Keratinocyte (primary cell): Measurements from ENCODE around the gene FUCA2. TPM values are rescaled to one million over a fixed set of nuclear protein-coding genes. Genes with fewer than 3 reads are reported as not detected.

Experiments
- DNase-seq: peaks from one replicate; pipeline ENCODE4 v3.0.0-alpha.2; 2011; ENCODE audit warnings: low read depth, missing footprints, low spot score
- FAIRE-seq: peaks from 2 replicates; lab custom pipeline; 2011; peaks lifted over from hg19 to GRCh38; lab: Jason Lieb, UNC
- H2AFZ ChIP-seq: 2 replicates; pipeline ENCODE4 v1.6.0; 2012; ENCODE audit warnings: low read length, control low read depth, inconsistent platforms; ENCODE audit not compliant: control insufficient read depth
- H3K27ac ChIP-seq: 2 replicates; pipeline ENCODE4 v1.5.1; 2011; ENCODE audit warnings: low read length; ENCODE audit not compliant: control insufficient read depth, insufficient read depth
- H3K27me3 ChIP-seq: 3 replicates; pipeline ENCODE4 v1.6.0; 2011; ENCODE audit warnings: low read length; ENCODE audit not compliant: control insufficient read depth, insufficient read depth; ENCODE audit errors: extremely low read depth
- H3K36me3 ChIP-seq, 2 experiments: 2 replicates in 1 of 2; 3 replicates in 1 of 2; pipeline ENCODE4 v1.5.1; 2011; ENCODE audit warnings: low read length in 2 of 2, mild to moderate bottlenecking in 1 of 2; ENCODE audit not compliant: control insufficient read depth in 2 of 2, insufficient read depth in 2 of 2; ENCODE audit errors: extremely low read depth in 1 of 2
- H3K4me1 ChIP-seq: 3 replicates; pipeline ENCODE4 v1.5.1; 2011; ENCODE audit warnings: low read length; ENCODE audit not compliant: control insufficient read depth, insufficient read depth; ENCODE audit errors: extremely low read depth
- H3K4me2 ChIP-seq: 3 replicates; pipeline ENCODE4 v1.6.0; 2011; ENCODE audit warnings: low read depth, low read length; ENCODE audit not compliant: control insufficient read depth, insufficient read depth; ENCODE audit errors: extremely low read depth
- H3K4me3 ChIP-seq, 3 experiments: fragments of 200-600 bp in 1 of 3; sonication (generic) in 1 of 3; 2 replicates in 2 of 3; 3 replicates in 1 of 3; pipeline ENCODE4 v1.5.1; 2011 to 2016; ENCODE audit warnings: low read length in 3 of 3, mild to moderate bottlenecking in 3 of 3, control low read depth in 2 of 3, inconsistent platforms in 1 of 3, low read depth in 1 of 3, mixed read lengths in 1 of 3, mixed run types in 1 of 3, moderate library complexity in 1 of 3; ENCODE audit not compliant: control insufficient read depth in 2 of 3, insufficient read depth in 2 of 3; ENCODE audit errors: extremely low read depth in 1 of 3
- H3K79me2 ChIP-seq: 2 replicates; pipeline ENCODE4 v1.6.0; 2012; ENCODE audit warnings: low read length; ENCODE audit not compliant: control insufficient read depth, insufficient read depth
- H3K9ac ChIP-seq: 3 replicates; pipeline ENCODE4 v1.6.0; 2011; ENCODE audit warnings: low read length; ENCODE audit not compliant: control insufficient read depth, insufficient read depth; ENCODE audit errors: extremely low read depth
- H3K9me1 ChIP-seq: 3 replicates; pipeline ENCODE4 v1.6.0; 2011; ENCODE audit warnings: low read length; ENCODE audit not compliant: control insufficient read depth, insufficient read depth; ENCODE audit errors: extremely low read depth
- H3K9me3 ChIP-seq: 2 replicates; pipeline ENCODE4 v1.5.1; 2012; ENCODE audit warnings: low read depth, low read length; ENCODE audit not compliant: control insufficient read depth
- H4K20me1 ChIP-seq: 3 replicates; pipeline ENCODE4 v1.6.0; 2011; ENCODE audit warnings: low read length; ENCODE audit not compliant: control insufficient read depth, insufficient read depth; ENCODE audit errors: extremely low read depth
- EZH2 ChIP-seq: IDR thresholded peaks from one replicate; pipeline ENCODE4 v1.6.1; 2012; ENCODE audit warnings: inconsistent platforms, mild to moderate bottlenecking, low read length, moderate library complexity
- dilution Hi-C: fragments of 300-500 bp; cut with MboI; formaldehyde crosslinking; loops from one replicate; pipeline ENCODE4 v1.7.0; 2020; ENCODE audit warnings: low sequenced_read_pairs; ENCODE audit not compliant: extremely low pct_ligation_motif_present
- polyA plus RNA-seq, 5 experiments: library from polyadenylated mRNA; depleted of rRNA in 3 of 5; stranded (reverse) in 3 of 5; stranded (forward) in 1 of 5; unstranded in 1 of 5; fragments of >200 nt; gene quantifications; 1 replicate in 1 of 5; 2 replicates in 3 of 5; 3 replicates in 1 of 5; pipeline versions ENCODE4 v1.2.1 to v1.2.3, GENCODE V29; 2011 to 2012; ENCODE audit warnings: missing spikeins in 2 of 5, low read depth in 1 of 5, low replicate concordance in 1 of 5
- TF ChIP-seq, protein P1 (sequence below), 3 experiments: IDR thresholded peaks in 1 of 3; conservative IDR thresholded peaks in 1 of 3; optimal IDR thresholded peaks in 1 of 3; 2 replicates in 2 of 3; 3 replicates in 1 of 3; pipeline versions ENCODE3 to v1.5.1; 2011; ENCODE audit warnings: low read length in 3 of 3, mild to moderate bottlenecking in 3 of 3, moderate library complexity in 2 of 3, control low read depth in 1 of 3, inconsistent platforms in 1 of 3; ENCODE audit not compliant: insufficient read depth in 2 of 3; ENCODE audit errors: extremely low read depth in 1 of 3

FUCA2 gene
- polyA plus RNA-seq, 1 donor (not counting 4 experiments of a cell fraction or from before 2014, with no cell fraction given) = 12.5 TPM

- DNase-seq = no peak
- Histone ChIP-seq H3K4me3 (no peak overlapping the region), H3K4me2 (no peak overlapping the region), H4K20me1 (no peaks in the 10 kb centered on the region), H3K9ac (no peak overlapping the region), H3K36me3 (no peaks in the 10 kb centered on the region), H3K9me3 (no peaks in the 10 kb centered on the region), H3K27me3 (no peaks in the 10 kb centered on the region), H3K79me2 (no peaks in the 10 kb centered on the region), H3K4me1 (no peaks in the 10 kb centered on the region), H2AFZ (no peak overlapping the region), H3K9me1 (no peaks in the 10 kb centered on the region), H3K27ac (no peak overlapping the region)
- FAIRE-seq = no peak
- TF ChIP-seq, protein P1, sequence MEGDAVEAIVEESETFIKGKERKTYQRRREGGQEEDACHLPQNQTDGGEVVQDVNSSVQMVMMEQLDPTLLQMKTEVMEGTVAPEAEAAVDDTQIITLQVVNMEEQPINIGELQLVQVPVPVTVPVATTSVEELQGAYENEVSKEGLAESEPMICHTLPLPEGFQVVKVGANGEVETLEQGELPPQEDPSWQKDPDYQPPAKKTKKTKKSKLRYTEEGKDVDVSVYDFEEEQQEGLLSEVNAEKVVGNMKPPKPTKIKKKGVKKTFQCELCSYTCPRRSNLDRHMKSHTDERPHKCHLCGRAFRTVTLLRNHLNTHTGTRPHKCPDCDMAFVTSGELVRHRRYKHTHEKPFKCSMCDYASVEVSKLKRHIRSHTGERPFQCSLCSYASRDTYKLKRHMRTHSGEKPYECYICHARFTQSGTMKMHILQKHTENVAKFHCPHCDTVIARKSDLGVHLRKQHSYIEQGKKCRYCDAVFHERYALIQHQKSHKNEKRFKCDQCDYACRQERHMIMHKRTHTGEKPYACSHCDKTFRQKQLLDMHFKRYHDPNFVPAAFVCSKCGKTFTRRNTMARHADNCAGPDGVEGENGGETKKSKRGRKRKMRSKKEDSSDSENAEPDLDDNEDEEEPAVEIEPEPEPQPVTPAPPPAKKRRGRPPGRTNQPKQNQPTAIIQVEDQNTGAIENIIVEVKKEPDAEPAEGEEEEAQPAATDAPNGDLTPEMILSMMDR (optimal IDR thresholded peaks at IDR 0.05 in 1 of 3, IDR thresholded peaks at IDR 0.05 in 1 of 3, conservative IDR thresholded peaks at IDR 0.05 in 1 of 3; ENCODE audit: extremely low read depth in 1 of 3, insufficient read depth in 2 of 3, low read length in 3 of 3) = no peak
- TF ChIP-seq EZH2 = no peak
- dilution Hi-C loops = no loop called here
These were observed 26.9 kb upstream of the FUCA2 start for GRCh38 chr6:143538374-143538773.

GRCh38 chr6:143536866-143537691, 25.6 kb upstream of the FUCA2 start:
- no peak for DNase-seq
- Histone ChIP-seq H3K27ac (no peak overlapping the region), H3K36me3 (no peaks in the 10 kb centered on the region), H3K9ac (peak overlapping the region; percentile 49), H3K4me3 (peak overlapping the region; percentile 41 to 63 (median 52)), H3K79me2 (no peaks in the 10 kb centered on the region), H2AFZ (peak overlapping the region; percentile 81), H3K4me2 (peak overlapping the region; percentile 79), H3K27me3 (peaks cover 5% of the 10 kb centered on the region), H3K4me1 (no peaks in the 10 kb centered on the region), H3K9me3 (no peaks in the 10 kb centered on the region), H3K9me1 (no peaks in the 10 kb centered on the region), H4K20me1 (no peaks in the 10 kb centered on the region)
- TF ChIP-seq, protein P1 (optimal IDR thresholded peaks at IDR 0.05 in 1 of 3, IDR thresholded peaks at IDR 0.05 in 1 of 3, conservative IDR thresholded peaks at IDR 0.05 in 1 of 3; ENCODE audit: extremely low read depth in 1 of 3, insufficient read depth in 2 of 3, low read length in 3 of 3) = peak; percentile 32 to 70 (median 70)
- TF ChIP-seq EZH2 = no peak
- peak; percentile 20 for FAIRE-seq
- dilution Hi-C loops = no loop called here
